BJ (cell line): ENCODE data around the gene SHCBP1L. TPM values are rescaled to one million over a fixed set of nuclear protein-coding genes. Genes with fewer than 3 reads are reported as not detected.

ENCODE experiments used
- CTCF ChIA-PET: fragments of 350-600 bp; formaldehyde crosslinking; extraction: SDS; loops from one replicate; lab custom pipeline; 2021; ENCODE audit warnings: antibody characterized with exemption, inconsistent platforms; lab: Yijun Ruan, JAX
- POLR2A ChIA-PET: fragments of 300-600 bp; sonication (Branson Sonifier 250); formaldehyde crosslinking; extraction: SDS; loops from one replicate; lab custom pipeline; 2021; ENCODE audit warnings: antibody characterized with exemption; lab: Charles Lee
- DNase-seq: peaks from one replicate; pipeline ENCODE4 v3.0.0-alpha.2; 2011; ENCODE audit warnings: low read depth
- H3K27me3 ChIP-seq: 2 replicates; pipeline ENCODE4 v1.6.0; 2011; ENCODE audit warnings: low read length; ENCODE audit not compliant: control insufficient read depth, insufficient read depth
- H3K36me3 ChIP-seq: 2 replicates; pipeline ENCODE4 v1.5.1; 2011; ENCODE audit warnings: low read length; ENCODE audit not compliant: control insufficient read depth, insufficient read depth
- H3K4me3 ChIP-seq: 2 replicates; pipeline ENCODE4 v1.5.1; 2011; ENCODE audit warnings: low read depth, mild to moderate bottlenecking, control low read depth, low read length
- CTCF ChIP-seq: IDR thresholded peaks from 2 replicates; pipeline ENCODE4 v1.5.1; 2011; ENCODE audit warnings: low read depth, mild to moderate bottlenecking, control low read depth, inconsistent platforms, low read length, moderate library complexity; ENCODE audit not compliant: insufficient read depth
- polyA plus RNA-seq: library from polyadenylated mRNA; depleted of rRNA; stranded (reverse); fragments of >200 nt; gene quantifications from 2 replicates; pipeline ENCODE4 v1.2.3, GENCODE V29; 2011

The SHCBP1L gene
- polyA plus RNA-seq, 1 experiment = not detected

GRCh38 chr1:182965096-182965495, 12.1 kb upstream of the SHCBP1L start:
- Histone ChIP-seq H3K27me3 (no peaks in the 10 kb centered on the region), H3K36me3 (no peaks in the 10 kb centered on the region), H3K4me3 (no peak overlapping the region)
- no peak for DNase-seq
- TF ChIP-seq CTCF = no peak
- ChIA-PET POLR2A (no interaction called here), CTCF (interaction anchor here (0.5 to 1.4 kb wide), 8 partner anchors 8 to 353 kb away, joined by 3 to 6 read pairs (median 4); no protein-coding TSS in a partner anchor)

GRCh38 chr1:182962554-182963115, 9.7 kb upstream of the SHCBP1L start:
- CTCF ChIA-PET = interaction anchor here (0.6 to 5.3 kb wide), 35 partner anchors 12 to 722 kb away, joined by 3 to 33 read pairs (median 4); no protein-coding TSS in a partner anchor
- peak; percentile 91 for TF ChIP-seq CTCF
- Histone ChIP-seq H3K36me3 (no peaks in the 10 kb centered on the region), H3K4me3 (0 out of 2 replicates have a peak overlapping the region, but pooled peaks have one; percentile 1), H3K27me3 (no peaks in the 10 kb centered on the region)
- POLR2A ChIA-PET = interaction anchor here (0.6 to 0.9 kb wide), 3 partner anchors 110 to 316 kb away, joined by 3 to 5 read pairs (median 5); no protein-coding TSS in a partner anchor
- peak; percentile 57 for DNase-seq

GRCh38 chr1:182960046-182960445, 7.1 kb upstream of the SHCBP1L start:
- Histone ChIP-seq H3K27me3 (no peaks in the 10 kb centered on the region), H3K4me3 (no peak overlapping the region), H3K36me3 (no peaks in the 10 kb centered on the region)
- POLR2A ChIA-PET = no interaction called here
- TF ChIP-seq CTCF = no peak
- CTCF ChIA-PET = interaction anchor here (1.1 to 5.3 kb wide), 2 partner anchors 358 to 527 kb away, joined by 3 to 33 read pairs; no protein-coding TSS in a partner anchor
- DNase-seq = no peak

GRCh38 chr1:182957902-182958395, 5.0 kb upstream of the SHCBP1L start:
- no peak for TF ChIP-seq CTCF
- Histone ChIP-seq H3K27me3 (no peaks in the 10 kb centered on the region), H3K36me3 (no peaks in the 10 kb centered on the region), H3K4me3 (no peak overlapping the region)
- POLR2A ChIA-PET = no interaction called here
- CTCF ChIA-PET = interaction anchor here (1.1 kb wide), 2 partner anchors 149 to 353 kb away, joined by 3 read pairs; no protein-coding TSS in a partner anchor
- DNase-seq = no peak

GRCh38 chr1:182956708-182957365, 3.9 kb upstream of the SHCBP1L start:
- CTCF ChIA-PET = interaction anchor here (1.0 to 2.3 kb wide), 4 partner anchors 9 to 361 kb away, joined by 3 to 8 read pairs (median 3); no protein-coding TSS in a partner anchor
- Histone ChIP-seq H3K36me3 (no peaks in the 10 kb centered on the region), H3K27me3 (no peaks in the 10 kb centered on the region), H3K4me3 (no peak overlapping the region)
- DNase-seq = no peak
- POLR2A ChIA-PET = no interaction called here
- TF ChIP-seq CTCF = no peak
